ENCODE measurements around the gene STK32C. TPM values are rescaled to one million over a fixed set of nuclear protein-coding genes. Genes with fewer than 3 reads are reported as not detected.

STK32C gene
- polyA plus RNA-seq, 4 donors: 3.4 to 12.0 (median 7.0) TPM

GRCh38 chr10:132170561-132171361 is 137.0 kb downstream of the STK32C start:
- peaks cover 0 to 6% (median 0%) of the 10 kb centered on the region in 3 donors for H3K27me3 ChIP-seq (ENCODE audit: control insufficient read depth in 3 of 3, insufficient read depth in 3 of 3, low read length in 3 of 3)
- DNase-seq (no peak), FAIRE-seq (no peak)
- H3K36me3 ChIP-seq (ENCODE audit: control insufficient read depth in 3 of 3, insufficient read depth in 2 of 3, low read depth in 1 of 3, low read length in 3 of 3): no peaks in the 10 kb centered on the region
- no peak overlapping the region for H3K4me3 ChIP-seq (ENCODE audit: low read depth in 1 of 3, low read length in 3 of 3)
- H3K4me1 ChIP-seq (ENCODE audit: control insufficient read depth in 3 of 3, insufficient read depth in 2 of 3, low read depth in 1 of 3, low read length in 2 of 3): no peaks in the 10 kb centered on the region
- no peaks in the 10 kb centered on the region for H3K9me3 ChIP-seq (ENCODE audit: control insufficient read depth in 2 of 2, insufficient read depth in 1 of 2, low read depth in 1 of 2, low read length in 1 of 2)
- WGBS, 3 donors: 73 to 76% (median 76%) methylated on average over 35 to 36 of the region's 36 CpGs
- H3K27ac ChIP-seq (ENCODE audit: low read depth in 1 of 3, low read length in 2 of 3): no peak overlapping the region

GRCh38 chr10:132169766-132170560 is 137.8 kb downstream of the STK32C start:
- DNase-seq (no peak), FAIRE-seq (no peak)
- Histone ChIP-seq H3K36me3 (ENCODE audit: control insufficient read depth in 3 of 3, insufficient read depth in 2 of 3, low read depth in 1 of 3, low read length in 3 of 3) (no peaks in the 10 kb centered on the region), H3K4me1 (ENCODE audit: control insufficient read depth in 3 of 3, insufficient read depth in 2 of 3, low read depth in 1 of 3, low read length in 2 of 3) (no peaks in the 10 kb centered on the region), H3K9me3 (ENCODE audit: control insufficient read depth in 2 of 2, insufficient read depth in 1 of 2, low read depth in 1 of 2, low read length in 1 of 2) (no peaks in the 10 kb centered on the region), H3K27ac (ENCODE audit: low read depth in 1 of 3, low read length in 2 of 3) (no peak overlapping the region), H3K27me3 (ENCODE audit: control insufficient read depth in 3 of 3, insufficient read depth in 3 of 3, low read length in 3 of 3) (no peaks in the 10 kb centered on the region), H3K4me3 (ENCODE audit: low read depth in 1 of 3, low read length in 3 of 3) (no peak overlapping the region)
- WGBS, 3 donors: 81 to 85% (median 83%) methylated on average over 39 to 46 of the region's 46 CpGs

GRCh38 chr10:132169031-132169765 is 138.6 kb downstream of the STK32C start:
- no peaks in the 10 kb centered on the region for H3K4me1 ChIP-seq (ENCODE audit: control insufficient read depth in 3 of 3, insufficient read depth in 2 of 3, low read depth in 1 of 3, low read length in 2 of 3)
- no peaks in the 10 kb centered on the region for H3K9me3 ChIP-seq (ENCODE audit: control insufficient read depth in 2 of 2, insufficient read depth in 1 of 2, low read depth in 1 of 2, low read length in 1 of 2)
- no peaks in the 10 kb centered on the region for H3K27me3 ChIP-seq (ENCODE audit: control insufficient read depth in 3 of 3, insufficient read depth in 3 of 3, low read length in 3 of 3)
- no peak overlapping the region for H3K4me3 ChIP-seq (ENCODE audit: low read depth in 1 of 3, low read length in 3 of 3)
- no peak for DNase-seq
- FAIRE-seq: no peak
- no peaks in the 10 kb centered on the region for H3K36me3 ChIP-seq (ENCODE audit: control insufficient read depth in 3 of 3, insufficient read depth in 2 of 3, low read depth in 1 of 3, low read length in 3 of 3)
- WGBS, 3 donors: 86 to 88% (median 88%) methylated on average over 32 to 42 of the region's 42 CpGs
- H3K27ac ChIP-seq (ENCODE audit: low read depth in 1 of 3, low read length in 2 of 3): no peak overlapping the region

GRCh38 chr10:132168571-132169030 is 139.1 kb downstream of the STK32C start:
- no peaks in the 10 kb centered on the region for H3K9me3 ChIP-seq (ENCODE audit: control insufficient read depth in 2 of 2, insufficient read depth in 1 of 2, low read depth in 1 of 2, low read length in 1 of 2)
- DNase-seq (no peak), FAIRE-seq (no peak)
- no peaks in the 10 kb centered on the region for H3K27me3 ChIP-seq (ENCODE audit: control insufficient read depth in 3 of 3, insufficient read depth in 3 of 3, low read length in 3 of 3)
- no peaks in the 10 kb centered on the region for H3K4me1 ChIP-seq (ENCODE audit: control insufficient read depth in 3 of 3, insufficient read depth in 2 of 3, low read depth in 1 of 3, low read length in 2 of 3)
- no peaks in the 10 kb centered on the region for H3K36me3 ChIP-seq (ENCODE audit: control insufficient read depth in 3 of 3, insufficient read depth in 2 of 3, low read depth in 1 of 3, low read length in 3 of 3)
- 69 to 76% (median 74%) methylated on average over 16 to 28 of the region's 28 CpGs for WGBS, 3 donors
- H3K4me3 ChIP-seq (ENCODE audit: low read depth in 1 of 3, low read length in 3 of 3): no peak overlapping the region
- H3K27ac ChIP-seq (ENCODE audit: low read depth in 1 of 3, low read length in 2 of 3): no peak overlapping the region

GRCh38 chr10:132167976-132168375 is 139.8 kb downstream of the STK32C start:
- DNase-seq: no peak
- no peaks in the 10 kb centered on the region for H3K36me3 ChIP-seq (ENCODE audit: control insufficient read depth in 3 of 3, insufficient read depth in 2 of 3, low read depth in 1 of 3, low read length in 3 of 3)

GRCh38 chr10:132167041-132167674 is 140.6 kb downstream of the STK32C start:
- FAIRE-seq (no peak), DNase-seq (no peak)
- 75 to 85% (median 80%) methylated on average over 22 of the region's 22 CpGs for WGBS, 3 donors
- Histone ChIP-seq H3K27me3 (ENCODE audit: control insufficient read depth in 3 of 3, insufficient read depth in 3 of 3, low read length in 3 of 3) (peaks cover 0 to 4% (median 0%) of the 10 kb centered on the region in 3 donors), H3K4me1 (ENCODE audit: control insufficient read depth in 3 of 3, insufficient read depth in 2 of 3, low read depth in 1 of 3, low read length in 2 of 3) (no peaks in the 10 kb centered on the region), H3K27ac (ENCODE audit: low read depth in 1 of 3, low read length in 2 of 3) (no peak overlapping the region), H3K9me3 (ENCODE audit: control insufficient read depth in 2 of 2, insufficient read depth in 1 of 2, low read depth in 1 of 2, low read length in 1 of 2) (no peaks in the 10 kb centered on the region), H3K36me3 (ENCODE audit: control insufficient read depth in 3 of 3, insufficient read depth in 2 of 3, low read depth in 1 of 3, low read length in 3 of 3) (no peaks in the 10 kb centered on the region), H3K4me3 (ENCODE audit: low read depth in 1 of 3, low read length in 3 of 3) (no peak overlapping the region)

More at GRCh38 chr10:132167976-132168375, 139.8 kb downstream of the STK32C start:
- no peak overlapping the region for H3K4me3 ChIP-seq (ENCODE audit: low read depth in 1 of 3, low read length in 3 of 3)
- peaks cover 0 to under 1% (median 0%) of the 10 kb centered on the region in 3 donors for H3K27me3 ChIP-seq (ENCODE audit: control insufficient read depth in 3 of 3, insufficient read depth in 3 of 3, low read length in 3 of 3)
- no peak overlapping the region for H3K27ac ChIP-seq (ENCODE audit: low read depth in 1 of 3, low read length in 2 of 3)
- 85 to 88% (median 88%) methylated on average over 17 of the region's 17 CpGs for WGBS, 3 donors
- FAIRE-seq: no peak
- H3K9me3 ChIP-seq (ENCODE audit: control insufficient read depth in 2 of 2, insufficient read depth in 1 of 2, low read depth in 1 of 2, low read length in 1 of 2): no peaks in the 10 kb centered on the region
- no peaks in the 10 kb centered on the region for H3K4me1 ChIP-seq (ENCODE audit: control insufficient read depth in 3 of 3, insufficient read depth in 2 of 3, low read depth in 1 of 3, low read length in 2 of 3)

- Histone ChIP-seq H3K36me3 (ENCODE audit: control insufficient read depth in 3 of 3, insufficient read depth in 2 of 3, low read depth in 1 of 3, low read length in 3 of 3) (no peaks in the 10 kb centered on the region), H3K4me1 (ENCODE audit: control insufficient read depth in 3 of 3, insufficient read depth in 2 of 3, low read depth in 1 of 3, low read length in 2 of 3) (no peaks in the 10 kb centered on the region), H3K27me3 (ENCODE audit: control insufficient read depth in 3 of 3, insufficient read depth in 3 of 3, low read length in 3 of 3) (peaks cover 0 to 4% (median 0%) of the 10 kb centered on the region in 3 donors), H3K9me3 (ENCODE audit: control insufficient read depth in 2 of 2, insufficient read depth in 1 of 2, low read depth in 1 of 2, low read length in 1 of 2) (no peaks in the 10 kb centered on the region), H3K4me3 (ENCODE audit: low read depth in 1 of 3, low read length in 3 of 3) (no peak overlapping the region), H3K27ac (ENCODE audit: low read depth in 1 of 3, low read length in 2 of 3) (no peak overlapping the region)
- no peak for FAIRE-seq
- DNase-seq: no peak
- WGBS, 3 donors: 72 to 83% (median 81%) methylated on average over 23 of the region's 23 CpGs
These were observed 141.4 kb downstream of the STK32C start for GRCh38 chr10:132166216-132166950.

All from small intestine (tissue), 7 donors.